Astrocyte (in vitro differentiated cells and primary cell): ENCODE results near the gene SMAD3.

Experiments
- CTCF ChIP-seq: IDR thresholded peaks from 2 replicates; pipeline ENCODE4 v1.5.1; 2011; ENCODE audit warnings: low read depth, mild to moderate bottlenecking, inconsistent platforms, low read length, moderate library complexity; ENCODE audit not compliant: insufficient read depth
- EZH2 ChIP-seq: IDR thresholded peaks from 2 replicates; pipeline ENCODE4 v1.6.1; 2012; ENCODE audit warnings: mild to moderate bottlenecking, low read length, inconsistent platforms; ENCODE audit not compliant: insufficient read depth

- no peak for TF ChIP-seq CTCF
- TF ChIP-seq EZH2: no peak
Measured at GRCh38 chr15:67132276-67132675, 66.9 kb downstream of the SMAD3 start.
